ENCODE data around the gene C6orf132.

The C6orf132 gene

GRCh38 chr6:42135161-42135560 lies 7.3 kb downstream of the C6orf132 start:
- no peak for DNase-seq

GRCh38 chr6:42133926-42134325 lies 8.5 kb downstream of the C6orf132 start:
- DNase-seq, result no peak

DNA sequence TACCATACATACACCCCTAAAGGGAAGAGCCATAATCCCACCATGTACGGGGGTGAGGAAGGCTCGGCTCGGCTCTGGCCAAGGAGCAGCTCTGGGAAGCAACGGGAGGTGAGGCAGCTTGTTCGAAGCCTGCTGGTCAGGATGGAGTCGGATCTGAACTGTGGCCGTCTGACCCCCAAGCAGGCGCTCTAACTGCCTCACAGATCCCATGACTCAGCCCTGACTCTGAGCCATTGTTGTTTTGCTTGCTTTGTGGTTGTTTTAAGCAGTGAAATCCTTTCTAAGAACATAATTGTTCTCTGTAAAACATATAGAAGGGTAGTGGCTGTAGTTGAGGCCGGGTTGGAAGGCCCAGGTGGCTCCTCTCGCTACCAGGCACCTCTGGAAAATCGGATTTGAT lies 10.9 kb downstream of the C6orf132 start:
- no peak for DNase-seq

- DNase-seq, result no peak
These were observed 13.1 kb downstream of the C6orf132 start for GRCh38 chr6:42129360-42129676.

GRCh38 chr6:42128460-42129359 lies 13.7 kb downstream of the C6orf132 start:
- no peak for DNase-seq

- DNase-seq, result no peak
These were observed 16.8 kb downstream of the C6orf132 start for GRCh38 chr6:42125663-42126062.

- DNase-seq, result no peak
These were observed 17.2 kb downstream of the C6orf132 start for GRCh38 chr6:42125231-42125630.

GRCh38 chr6:42124223-42124836 lies 18.1 kb downstream of the C6orf132 start:
- no peak for DNase-seq

DNA sequence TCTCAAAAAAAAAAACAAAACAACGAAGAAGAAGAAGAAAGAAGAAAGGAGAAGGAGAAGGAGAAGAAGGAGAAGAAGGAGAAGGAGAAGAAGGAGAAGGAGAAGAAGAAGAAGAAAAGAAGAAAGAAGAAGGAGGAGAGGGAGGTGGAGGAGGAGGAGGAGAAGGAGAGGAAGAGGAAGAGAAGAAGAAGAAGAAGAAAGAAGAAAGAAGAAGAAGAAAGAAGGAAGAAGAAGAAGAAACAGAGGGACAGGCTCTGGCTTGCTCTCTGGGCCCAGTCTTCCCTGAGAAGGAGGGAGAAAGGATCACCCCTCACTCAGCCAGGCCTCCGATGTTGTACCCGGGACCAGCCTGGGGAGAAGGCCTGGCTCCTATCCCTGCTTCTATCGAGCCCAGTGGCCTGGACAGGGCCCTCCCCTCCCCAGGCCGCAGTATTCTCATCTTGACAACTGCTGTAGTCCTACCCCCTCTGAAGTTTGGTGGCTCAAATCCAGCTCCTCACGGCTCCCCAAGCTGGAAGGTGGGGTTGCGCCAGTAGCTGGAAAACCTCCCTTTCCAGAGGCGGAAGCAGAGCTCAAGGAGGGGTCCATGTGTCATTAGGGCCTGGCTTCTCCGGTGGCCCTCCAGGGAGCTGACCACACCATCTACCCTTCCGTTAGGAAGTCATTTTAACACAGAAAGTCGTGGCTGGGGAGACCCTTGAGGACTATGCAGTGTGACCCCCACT lies 18.9 kb downstream of the C6orf132 start:
- DNase-seq, result no peak

DNA sequence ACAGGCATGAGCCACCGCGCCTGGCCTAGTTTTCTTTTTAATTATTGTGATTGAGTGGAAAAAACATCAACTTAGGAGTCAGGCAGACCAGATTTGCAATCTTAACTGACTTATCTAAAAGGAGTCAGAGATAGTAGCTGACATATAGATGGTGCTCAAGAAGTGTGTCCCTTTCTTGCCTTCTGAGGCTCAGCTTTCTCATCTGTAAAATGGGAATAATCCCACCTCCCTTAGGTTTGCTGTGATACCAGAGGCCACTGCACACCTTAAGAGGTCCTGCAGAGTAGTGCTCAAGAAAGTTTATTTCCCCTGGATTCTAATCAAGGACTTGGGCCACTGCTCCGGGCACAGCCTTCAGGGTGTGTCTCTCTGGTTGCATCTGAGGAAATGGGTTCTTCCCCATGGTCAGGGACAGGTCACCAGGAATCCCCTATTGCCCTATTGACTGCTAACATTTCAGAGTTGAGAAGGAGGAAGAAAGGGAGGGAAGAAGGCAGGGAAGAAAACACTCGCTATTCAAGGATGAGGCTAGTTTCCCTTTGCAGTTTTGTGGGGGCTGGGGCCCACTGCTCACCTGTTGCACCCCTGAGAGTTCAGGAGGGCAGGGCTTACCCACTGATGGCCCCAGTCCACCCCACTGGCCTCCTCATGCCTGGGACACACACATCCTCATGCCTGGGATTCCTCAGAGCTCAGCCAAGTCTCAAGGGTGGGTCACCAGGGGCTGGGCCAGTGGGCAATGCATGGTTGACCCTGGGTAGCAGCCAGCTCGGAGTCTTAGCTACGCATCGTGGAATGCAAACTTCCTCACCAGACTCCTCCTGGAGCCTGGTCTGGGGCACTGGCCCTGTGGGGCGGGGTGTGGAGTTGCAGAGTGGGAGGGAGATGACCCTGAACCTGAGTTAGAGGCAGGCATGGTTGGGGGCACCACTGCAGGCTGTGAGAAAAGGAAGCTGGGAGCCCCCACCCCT lies 21.2 kb downstream of the C6orf132 start:
- DNase-seq, result no peak

DNA sequence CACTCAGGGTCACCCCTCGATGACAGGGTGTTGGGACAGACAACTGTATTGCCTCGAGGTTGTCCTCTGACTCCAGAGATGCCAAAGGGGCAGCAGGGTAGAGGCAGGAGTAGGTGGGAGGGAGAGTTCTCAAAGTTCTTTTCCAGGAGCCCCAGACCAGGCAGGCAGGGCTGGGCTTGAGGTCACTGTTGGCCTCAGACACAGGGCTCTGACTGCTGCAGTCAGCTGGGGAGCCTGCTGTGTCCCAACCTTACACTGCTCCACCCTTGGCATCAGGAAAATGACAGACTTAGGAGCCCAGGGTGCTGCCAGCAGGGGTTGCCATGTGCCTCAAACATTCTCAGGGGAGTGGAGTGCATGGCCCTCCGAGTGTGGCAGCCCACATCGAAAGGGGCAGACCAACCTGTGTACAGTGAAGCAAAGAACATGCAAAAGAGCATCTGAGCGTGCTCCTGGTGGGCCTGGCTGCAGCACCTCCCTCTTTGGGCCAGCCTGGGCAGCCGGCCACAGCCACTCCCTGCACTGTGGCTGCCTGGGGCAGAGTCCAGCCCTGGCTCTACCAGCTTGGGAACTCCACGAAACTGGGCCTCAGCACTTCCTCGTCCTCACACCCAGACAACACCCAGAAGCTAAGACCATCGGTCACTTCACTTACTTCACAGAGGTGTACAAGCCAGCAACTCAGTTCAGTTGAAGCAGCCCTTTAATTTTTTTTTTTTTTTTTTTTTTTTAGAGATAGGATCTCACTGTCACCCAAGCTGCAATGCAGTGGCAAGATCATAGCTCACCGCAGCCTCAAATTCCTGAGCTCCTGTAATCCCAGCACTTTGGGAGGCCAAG lies 24.0 kb downstream of the C6orf132 start:
- DNase-seq, result no peak

DNA sequence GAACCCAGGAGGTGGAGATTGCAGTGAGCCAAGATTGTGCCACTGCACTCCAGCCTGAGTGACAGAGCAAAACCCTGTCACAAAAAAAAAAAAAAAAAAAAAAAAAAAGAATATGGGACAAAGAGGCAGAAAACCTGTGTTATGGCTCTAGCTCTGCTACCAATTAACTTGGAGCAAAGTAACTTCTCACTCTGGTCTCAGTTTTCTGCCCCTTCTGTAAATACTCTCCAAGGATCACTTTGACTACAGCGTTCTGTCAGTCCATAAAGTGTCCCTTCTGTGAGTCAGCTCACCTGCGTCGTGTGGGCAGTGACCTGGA lies 24.6 kb downstream of the C6orf132 start:
- no peak for DNase-seq

GRCh38 chr6:42113936-42114636 lies 28.3 kb downstream of the C6orf132 start:
- DNase-seq, result no peak

DNA sequence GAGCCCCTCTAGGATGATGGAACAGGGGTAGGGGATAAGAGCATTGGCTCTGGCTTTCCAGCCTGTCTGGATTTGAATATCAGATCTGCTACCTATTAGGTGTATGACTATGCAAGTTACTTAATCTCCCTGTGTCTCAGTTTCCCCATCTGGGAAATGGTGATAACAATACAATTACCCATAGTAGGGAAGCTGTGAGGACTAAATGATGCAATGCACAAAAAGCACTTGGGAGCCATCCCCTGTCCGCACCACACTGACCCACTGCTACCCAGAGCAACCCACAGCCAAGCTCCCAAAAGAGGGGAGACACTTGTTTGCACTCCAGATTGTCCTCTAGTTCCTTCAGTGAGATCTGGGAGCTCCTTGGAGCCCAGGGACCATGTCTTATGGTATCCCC lies 30.1 kb downstream of the C6orf132 start:
- no peak for DNase-seq

DNA sequence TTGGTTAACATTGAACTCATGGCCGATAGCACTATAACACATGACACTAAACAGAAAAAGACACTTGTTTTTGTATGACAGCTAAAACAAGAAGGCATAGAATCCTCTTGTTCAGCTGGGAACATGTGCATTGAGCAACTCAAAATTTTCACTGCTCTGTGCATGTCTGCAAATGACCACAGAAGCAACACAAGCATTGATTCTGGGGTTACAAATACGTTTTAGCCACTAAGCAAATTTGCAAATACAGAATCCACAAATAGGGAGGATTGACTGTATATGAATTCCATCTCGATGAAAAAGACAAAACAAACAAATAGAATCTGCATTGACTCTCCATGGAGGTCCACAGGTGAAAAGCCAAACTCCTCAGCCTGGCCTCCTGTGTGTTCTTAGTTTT lies 31.7 kb downstream of the C6orf132 start:
- no peak for DNase-seq

- DNase-seq, result no peak
These were observed 34.3 kb downstream of the C6orf132 start for GRCh38 chr6:42108071-42108470.

- no peak for DNase-seq
These were observed 36.1 kb downstream of the C6orf132 start for GRCh38 chr6:42106112-42107023.

- no peak for DNase-seq
These were observed 36.7 kb downstream of the C6orf132 start for GRCh38 chr6:42105709-42106108.

GRCh38 chr6:42105156-42105648 lies 37.2 kb downstream of the C6orf132 start:
- no peak for DNase-seq

GRCh38 chr6:42104804-42105125 lies 37.7 kb downstream of the C6orf132 start:
- DNase-seq, result no peak

Data from COR-L47 (cell line).